Measurements from ENCODE around the gene MROH2A.
"Not testable (repeated sequence)": the region's sequence is repeated elsewhere in the genome, so short reads cannot be mapped to it uniquely, and the experiment has no call there.

The MROH2A gene, protein sequence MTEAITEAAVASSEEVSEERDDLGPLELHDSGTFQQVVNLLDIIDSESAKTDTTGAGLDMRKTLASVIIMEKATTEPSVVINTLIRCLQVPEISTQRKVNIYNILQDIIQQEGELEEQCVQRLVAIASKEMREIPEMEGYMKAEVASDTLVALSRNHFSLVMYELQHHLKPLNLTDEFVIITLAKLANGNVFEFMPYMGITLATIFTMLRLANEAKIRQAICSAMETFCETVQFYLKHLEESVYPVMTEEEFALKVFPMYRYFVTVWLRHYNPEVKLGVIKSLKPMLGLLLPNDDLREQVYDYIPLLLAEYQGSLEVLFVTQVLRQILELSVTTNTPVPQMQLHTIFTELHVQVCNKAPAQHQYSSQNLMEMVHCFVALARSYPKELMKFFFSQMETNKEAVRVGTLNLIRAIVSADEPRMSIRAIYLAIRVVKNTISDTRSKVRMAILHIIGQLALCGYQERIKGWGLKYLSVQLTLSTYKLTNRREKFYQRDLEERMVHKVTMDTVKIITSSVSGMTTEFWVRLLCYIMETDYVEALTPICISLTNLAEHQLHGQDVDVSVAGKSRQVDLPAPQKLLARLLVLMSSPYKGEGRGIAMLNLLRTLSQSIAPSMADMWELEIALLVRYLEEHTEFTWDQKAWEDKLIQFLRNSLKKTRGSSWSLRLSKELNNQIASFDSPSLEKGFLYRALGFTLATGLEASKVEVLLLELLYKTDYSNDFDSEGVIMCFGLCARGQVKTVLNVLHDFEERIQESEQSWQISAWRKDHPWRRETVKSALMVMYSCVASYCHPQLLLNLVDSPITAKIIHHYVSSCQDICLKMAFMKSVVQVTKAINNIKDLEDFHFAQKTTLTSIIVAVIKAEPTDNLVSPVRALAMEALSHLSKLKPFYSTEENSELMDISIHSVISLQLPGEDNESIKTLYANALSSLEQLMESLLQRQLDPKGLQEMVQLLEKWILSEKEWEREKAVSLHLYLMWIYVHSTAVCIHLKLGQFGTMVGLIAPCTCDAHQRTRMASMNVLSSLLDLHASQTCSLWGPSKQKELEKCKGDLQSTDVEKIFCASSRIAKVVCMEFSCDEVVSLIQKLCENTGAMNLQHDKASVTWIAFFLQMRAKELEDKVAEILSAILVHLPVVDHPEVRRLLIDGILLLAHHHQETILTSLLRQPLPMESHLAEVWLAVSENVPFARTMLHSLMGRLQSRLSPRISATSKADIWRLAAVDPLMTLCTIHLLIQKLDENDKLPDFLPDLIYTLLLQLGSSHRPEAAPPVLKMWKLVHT (N-terminal part only)

DNA sequence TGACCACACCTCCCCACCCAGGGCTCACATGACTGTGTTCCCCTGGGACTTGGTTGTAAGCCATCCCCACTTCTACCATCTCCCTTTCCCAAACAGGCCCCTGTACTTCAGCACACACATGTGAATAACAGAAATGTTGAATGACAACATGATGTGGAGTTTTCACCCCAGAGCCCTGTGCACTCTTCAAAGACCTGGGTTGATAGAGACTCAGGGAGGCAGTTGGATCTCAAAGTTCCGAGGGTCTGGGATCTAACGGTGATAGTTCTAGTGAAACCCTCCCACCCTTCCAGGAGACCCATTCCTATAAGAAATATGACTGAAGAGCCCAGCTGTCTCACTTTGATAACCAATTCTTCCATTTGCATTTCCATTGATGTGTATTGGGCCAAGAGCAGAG lies at the start of gene MROH2A:
TSS of gene MROH2A (plus strand) at position 301 of the 400 bp plus-strand sequence. CDS start 1,029 bp downstream, outside the sequence.
- no peak for DNase-seq

DNA sequence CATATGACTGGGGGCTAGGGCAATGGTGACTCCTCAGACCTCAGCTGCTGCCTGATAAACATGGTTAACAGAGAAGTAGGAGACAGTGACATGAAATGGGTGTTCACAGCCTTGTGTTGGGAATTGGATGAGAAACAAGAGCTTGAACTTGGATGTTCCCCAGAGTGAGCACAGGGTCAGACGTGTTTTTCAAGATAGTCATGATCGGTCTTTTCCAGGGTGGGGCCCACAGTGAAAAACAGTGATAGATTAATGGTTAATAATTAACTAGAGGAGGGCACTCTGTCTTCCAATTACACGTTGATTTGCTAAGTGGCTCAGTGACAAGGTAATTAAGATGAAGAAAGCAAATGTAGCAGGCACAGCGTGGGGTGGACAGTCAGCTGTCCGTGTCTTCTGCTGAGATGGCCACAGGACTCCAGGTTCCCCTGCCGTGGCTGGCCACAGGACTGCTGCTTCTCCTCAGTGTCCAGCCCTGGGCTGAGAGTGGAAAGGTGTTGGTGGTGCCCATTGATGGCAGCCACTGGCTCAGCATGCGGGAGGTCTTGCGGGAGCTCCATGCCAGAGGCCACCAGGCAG lies 49.3 kb upstream of the MROH2A start, which contains the start of gene UGT1A3:
TSS of gene UGT1A3 (plus strand) at position 320 of the 579 bp plus-strand sequence. CDS start at position 405, 85 bp downstream.
- no peak for DNase-seq

DNA sequence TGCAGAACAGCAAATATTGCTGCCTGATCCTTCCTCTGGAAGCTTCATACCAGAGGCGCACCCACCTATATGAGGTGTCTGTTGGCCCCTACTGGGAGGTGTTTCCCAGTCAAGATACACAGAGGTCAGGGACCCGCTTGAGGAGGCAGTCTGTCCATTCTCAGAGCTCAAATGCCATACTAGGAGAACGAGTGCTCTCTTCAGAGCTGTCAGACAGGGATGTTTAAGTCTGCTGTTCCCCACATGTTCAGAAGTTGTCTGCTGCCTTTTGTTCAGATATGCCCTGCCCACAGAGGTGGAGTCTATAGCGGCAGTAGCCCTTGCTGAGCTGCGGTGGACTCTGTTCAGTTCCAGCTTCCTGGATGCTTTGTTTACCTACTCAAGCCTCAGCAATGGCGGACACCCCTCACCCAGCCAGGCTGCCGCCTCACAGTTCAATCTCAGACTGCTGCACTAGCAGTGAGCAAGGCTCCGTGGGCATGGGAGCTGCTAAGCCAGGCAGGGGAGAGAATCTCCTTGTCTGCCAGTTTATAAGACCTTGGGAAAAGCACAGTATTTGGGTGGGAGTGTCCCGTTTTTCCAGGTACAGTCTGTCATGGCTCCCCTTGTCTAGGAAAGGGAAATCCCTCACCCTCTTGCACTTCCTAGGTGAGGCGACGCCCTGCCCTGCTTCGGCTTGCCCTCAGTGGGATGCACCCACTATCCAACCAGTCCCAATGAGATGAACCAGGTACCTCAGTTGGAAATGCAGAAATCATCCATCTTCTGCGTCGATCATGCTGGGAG lies 41.1 kb upstream of the MROH2A start:
- not testable (repeated sequence) for DNase-seq

DNA sequence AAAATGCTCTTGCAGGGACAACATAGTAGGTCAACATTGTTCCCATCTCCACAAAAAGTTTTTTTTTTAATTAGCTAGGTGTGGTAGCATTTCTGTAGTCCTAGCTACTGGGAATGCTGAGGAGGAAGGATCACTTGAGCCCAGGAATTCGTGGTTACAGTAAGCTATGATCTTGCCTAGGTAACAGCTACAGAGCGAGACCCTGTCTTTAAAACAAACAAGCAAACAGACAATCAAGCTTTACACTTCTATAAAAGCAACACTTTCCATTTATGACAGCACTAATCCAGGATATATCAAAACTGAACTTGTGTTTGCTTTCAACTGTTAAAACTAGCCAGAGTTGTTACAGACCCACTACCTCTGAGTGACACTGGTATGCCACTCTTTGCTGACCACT lies 37.3 kb upstream of the MROH2A start:
- DNase-seq, result no peak

DNA sequence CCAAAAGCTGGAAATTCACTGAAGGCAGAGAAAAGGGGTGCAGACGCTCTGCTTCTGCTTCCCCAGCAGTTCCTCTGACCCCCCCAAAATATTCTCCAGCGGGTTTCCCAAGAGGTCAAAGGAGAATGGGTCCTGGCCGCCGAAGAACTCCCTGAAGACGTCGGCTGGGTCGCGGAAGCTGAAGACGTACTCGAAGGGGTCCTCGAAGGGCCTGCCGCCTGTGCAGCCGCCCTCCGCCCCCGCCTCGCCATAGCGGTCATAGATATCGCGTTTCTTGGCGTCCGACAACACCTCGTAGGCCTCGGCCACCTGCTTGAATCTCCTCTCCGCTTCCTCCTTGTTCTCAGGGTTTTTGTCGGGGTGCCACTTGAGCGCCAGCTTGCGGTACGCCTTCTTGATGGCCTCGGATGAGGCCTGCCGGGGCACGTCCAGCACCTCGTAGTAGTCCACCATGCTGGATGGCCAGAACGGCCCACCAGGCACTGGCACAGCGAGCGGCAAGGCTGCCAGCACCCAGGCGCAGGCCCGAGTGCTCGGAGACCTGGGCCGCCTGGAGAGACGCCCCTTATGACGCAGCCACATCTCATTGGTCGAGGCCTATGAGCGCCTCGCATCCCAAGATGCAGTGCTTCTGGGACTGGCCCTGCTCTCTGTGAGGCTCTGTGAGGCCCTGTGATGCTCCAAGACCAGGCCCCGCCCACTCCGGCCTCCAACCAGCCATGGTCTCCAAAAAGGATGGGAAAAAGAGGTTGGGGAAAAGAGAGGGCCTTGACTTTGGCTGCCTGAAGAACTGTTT lies 34.5 kb upstream of the MROH2A start:
- no peak for DNase-seq

DNA sequence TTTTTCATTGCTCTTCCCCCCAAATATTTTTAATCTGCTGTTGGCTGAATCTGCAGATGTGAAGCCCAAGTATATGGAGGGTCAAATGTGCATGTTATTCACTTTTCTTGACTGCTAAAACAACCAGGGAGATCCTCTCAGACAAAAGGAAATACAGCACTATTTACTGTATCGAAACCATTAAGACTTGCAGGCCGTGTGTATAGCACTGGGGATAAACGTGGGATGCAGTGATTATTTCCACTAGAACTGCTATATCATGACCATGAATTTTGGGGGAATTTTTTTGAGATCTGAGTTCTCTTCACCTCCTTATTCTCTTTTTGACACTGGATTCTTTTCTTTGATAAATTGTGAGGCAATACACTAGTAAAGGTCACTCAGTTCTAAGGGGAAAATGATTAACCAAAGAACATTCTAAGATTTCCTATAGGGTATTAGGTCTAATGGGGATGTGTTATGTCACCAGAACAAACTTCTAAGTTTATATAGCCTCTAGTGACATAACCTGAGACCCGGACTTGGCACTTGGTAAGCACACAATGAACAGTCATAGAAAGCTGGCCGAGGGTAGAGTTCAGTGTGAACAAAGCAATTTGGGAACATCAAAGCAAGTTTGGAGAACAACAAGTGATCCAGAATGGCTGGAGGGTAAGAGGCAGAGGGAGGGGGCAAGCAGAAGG lies 32.9 kb upstream of the MROH2A start:
- no peak for DNase-seq

DNA sequence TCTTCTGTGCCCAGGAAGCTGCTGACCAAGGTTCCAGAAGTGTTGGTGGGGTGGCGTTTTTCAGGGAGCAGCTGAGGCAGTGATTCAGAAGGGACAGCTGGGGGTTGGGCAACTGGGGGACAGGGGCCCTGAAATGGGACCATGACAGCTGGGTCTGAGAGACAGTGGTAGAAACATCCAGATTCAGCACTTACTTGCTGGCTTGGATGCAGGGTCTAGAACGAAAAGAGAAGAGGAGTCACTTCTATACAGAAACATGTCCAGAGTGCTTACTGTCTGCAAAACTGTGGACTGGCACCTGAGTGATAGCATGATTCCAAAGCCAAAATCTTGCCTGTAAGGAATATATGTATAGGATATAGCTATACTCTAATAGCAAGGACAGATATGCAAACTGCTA lies 32.3 kb upstream of the MROH2A start:
- not testable (repeated sequence) for DNase-seq

DNA sequence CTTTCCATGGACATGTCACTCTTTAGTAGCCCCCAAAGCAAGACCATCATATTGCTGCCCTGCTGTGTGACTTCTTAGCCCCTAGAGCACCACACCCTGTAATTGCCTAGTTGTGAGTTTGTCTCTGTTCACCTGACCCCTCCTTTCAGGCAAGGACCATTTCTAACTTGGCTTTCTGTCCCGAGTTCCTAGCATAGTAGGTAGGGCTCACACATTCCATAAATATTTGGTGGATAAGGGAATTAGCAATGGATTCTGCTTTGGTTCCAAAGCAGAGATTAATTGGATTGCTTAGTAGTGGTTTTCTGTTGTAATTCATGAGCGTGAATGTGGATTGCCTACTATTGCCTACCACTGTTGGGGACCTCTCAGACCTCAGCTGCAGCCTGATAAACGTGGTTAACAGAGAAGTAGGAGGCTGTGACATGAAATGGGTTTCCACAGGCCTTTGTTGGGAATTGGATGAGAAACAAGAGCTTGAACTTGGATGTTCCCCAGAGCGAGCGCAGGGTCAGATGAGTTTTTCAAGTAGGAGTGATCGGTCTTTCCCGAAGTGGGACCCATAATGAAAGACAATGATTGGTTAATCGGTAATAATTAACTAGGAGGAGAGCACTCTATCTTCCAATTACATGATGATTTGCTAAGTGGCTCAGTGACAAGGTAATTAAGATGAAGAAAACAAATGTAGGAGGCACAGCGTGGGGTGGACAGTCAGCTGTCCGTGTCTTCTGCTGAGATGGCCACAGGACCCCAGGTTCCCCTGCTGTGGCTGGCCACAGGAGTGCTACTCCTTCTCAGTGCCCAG lies 31.5 kb upstream of the MROH2A start:
- no peak for DNase-seq

DNA sequence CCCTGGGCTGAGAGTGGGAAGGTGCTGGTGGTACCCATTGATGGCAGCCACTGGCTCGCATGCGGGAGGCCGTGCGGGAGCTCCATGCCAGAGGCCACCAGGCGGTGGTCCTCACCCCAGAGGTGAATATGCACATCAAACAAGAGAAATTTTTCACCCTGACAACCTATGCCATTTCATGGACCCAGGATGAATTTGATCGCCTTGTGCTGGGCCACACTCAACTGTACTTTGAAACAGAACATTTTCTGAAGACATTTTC lies 30.9 kb upstream of the MROH2A start:
- DNase-seq, result no peak

DNA sequence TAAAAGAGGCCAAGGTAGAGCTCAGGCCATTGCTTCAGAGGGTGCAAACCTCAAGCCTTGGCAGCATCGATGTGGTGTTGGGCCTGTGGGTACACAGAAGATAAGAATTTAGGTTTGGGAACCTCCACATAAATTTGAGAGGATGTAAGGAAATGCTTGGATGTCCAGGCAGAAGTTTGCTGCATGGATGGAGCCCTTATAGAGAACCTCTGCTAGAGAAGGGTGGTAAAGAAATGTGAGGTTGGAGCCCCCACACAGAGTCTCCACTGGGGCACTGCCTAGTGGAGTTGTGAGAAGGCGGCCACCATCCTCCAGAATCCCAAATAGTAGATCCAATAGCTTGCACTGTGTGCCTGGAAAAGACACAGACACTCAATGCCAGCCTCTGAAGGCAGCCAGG lies 27.4 kb upstream of the MROH2A start:
- not testable (repeated sequence) for DNase-seq

DNA sequence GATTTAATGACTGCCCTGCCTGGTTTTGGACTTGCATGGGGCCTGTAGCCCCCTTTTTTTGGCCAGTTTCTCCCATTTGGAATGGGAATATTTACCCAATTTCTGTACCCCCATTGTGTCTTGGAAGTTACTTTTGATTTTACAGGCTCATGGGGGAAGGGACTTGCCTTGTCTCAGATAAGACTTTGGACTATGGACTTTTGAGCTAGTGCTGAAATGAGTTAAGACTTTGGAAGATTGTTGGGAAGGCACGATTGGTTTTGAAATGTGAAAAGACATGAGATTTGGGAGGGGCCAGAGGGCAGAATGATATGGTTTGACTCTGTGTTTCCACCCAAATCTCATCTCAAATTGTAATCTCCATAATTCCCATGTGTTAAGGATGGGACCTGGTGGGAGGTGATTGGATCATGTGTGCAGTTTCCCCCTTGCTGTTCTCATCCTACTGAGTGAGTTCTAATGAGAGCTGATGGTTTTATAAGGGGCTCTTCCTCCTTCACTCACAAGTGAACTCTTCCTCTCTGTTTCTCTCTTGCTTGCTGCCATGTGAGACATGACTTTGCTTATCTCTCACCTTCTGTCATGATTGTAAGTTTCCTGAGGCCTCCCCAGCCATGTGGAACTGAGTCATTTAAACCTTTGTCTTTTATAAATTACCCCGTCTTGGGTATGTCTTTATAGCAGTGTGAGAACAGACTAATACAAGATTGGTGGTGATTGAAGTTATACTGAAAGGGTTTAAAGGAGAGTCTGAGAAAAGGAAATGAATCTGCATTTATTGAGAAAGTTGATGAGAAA lies 26.7 kb upstream of the MROH2A start:
- not testable (repeated sequence) for DNase-seq

DNA sequence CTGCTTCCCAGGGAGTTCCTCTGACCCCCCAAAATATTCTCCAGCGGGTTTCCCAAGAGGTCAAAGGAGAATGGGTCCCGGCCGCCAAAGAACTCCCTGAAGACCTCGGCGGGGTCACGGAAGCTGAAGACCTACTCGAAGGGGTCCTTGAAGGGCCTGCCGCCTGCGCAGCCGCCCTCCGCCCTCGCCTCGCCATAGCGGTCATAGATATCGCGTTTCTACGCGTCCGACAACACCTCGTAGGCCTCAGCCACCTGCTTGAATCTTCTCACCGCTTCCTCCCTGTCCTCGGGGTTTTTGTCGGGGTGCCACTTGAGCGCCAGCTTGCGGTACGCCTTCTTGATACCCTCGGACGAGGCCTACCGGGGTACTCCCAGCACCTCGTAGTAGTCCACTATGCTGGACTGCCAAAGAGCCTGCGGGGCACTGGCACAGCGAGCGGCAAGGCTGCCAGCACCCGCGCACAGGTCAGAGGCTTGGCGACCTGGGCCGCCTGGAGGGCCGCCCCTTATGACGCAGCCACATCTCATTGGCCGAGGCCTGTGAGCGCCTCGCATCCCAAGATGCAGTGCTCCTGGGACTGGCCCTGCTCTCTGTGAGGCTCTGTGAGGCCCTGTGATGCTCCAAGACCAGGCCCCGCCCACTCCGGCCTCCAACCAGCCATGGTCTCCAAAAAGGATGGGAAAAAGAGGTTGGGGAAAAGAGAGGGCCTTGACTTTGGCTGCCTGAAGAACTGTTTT lies 23.1 kb upstream of the MROH2A start:
- DNase-seq, result no peak

DNA sequence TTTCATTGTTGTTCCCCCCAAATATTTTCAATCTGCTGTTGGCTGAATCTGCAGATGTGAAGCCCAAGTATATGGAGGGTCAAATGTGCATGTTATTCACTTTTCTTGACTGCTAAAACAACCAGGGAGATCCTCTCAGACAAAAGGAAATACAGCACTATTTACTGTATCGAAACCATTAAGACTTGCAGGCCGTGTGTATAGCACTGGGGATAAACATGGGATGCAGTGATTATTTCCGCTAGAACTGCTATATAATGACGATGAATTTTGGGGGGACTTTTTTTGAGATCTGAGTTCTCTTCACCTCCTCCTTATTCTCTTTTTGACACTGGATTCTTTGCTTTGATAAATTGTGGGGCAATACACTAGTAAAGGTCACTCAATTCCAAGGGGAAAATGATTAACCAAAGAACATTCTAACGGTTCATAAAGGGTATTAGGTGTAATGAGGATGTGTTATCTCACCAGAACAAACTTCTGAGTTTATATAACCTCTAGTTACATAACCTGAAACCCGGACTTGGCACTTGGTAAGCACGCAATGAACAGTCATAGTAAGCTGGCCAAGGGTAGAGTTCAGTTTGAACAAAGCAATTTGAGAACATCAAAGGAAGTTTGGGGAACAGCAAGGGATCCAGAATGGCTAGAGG lies 21.6 kb upstream of the MROH2A start:
- no peak for DNase-seq

DNA sequence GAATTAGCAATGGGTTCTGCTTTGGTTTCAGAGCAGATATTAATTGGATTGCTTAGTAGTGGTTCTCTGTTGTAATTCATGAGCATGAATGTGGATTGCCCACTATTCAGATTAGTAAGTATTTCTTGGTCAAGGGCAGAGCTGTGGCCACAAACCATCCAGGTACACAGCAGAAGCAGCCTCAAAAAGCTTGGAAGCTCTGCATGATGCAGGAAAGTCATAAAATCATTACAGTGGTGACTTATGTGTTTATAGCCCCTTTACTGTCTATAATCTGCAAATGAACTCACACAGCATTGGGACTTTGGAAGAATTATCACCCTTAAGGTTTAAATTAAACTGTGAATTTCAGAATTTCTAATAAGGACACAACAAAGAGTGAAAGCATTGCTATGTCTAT lies 20.0 kb upstream of the MROH2A start:
- DNase-seq, result no peak

DNA sequence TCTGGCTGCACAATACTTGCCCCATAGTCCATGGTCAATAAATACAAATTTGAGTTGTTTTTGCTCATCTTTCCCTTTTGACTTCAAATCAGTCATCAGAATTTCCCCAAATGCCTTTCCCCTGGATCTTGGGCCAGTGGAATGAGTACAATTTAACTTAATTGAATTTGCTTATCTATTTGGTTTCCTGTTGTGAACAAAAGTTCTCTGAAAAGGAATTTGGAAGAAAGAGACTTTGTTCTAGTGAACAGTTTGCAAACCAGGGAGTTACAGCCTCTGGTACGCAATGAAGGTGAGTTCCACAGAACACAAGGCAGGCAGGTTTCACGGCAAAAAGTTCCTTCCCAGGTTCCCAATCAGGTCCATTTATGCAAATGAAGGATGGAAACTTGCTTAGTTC lies 19.3 kb upstream of the MROH2A start:
- DNase-seq, result no peak

DNA sequence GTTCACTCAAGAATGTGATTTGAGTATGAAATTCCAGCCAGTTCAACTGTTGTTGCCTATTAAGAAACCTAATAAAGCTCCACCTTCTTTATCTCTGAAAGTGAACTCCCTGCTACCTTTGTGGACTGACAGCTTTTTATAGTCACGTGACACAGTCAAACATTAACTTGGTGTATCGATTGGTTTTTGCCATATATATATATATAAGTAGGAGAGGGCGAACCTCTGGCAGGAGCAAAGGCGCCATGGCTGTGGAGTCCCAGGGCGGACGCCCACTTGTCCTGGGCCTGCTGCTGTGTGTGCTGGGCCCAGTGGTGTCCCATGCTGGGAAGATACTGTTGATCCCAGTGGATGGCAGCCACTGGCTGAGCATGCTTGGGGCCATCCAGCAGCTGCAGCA lies 18.1 kb upstream of the MROH2A start, which contains the start of gene UGT1A1:
TSS of gene UGT1A1 (plus strand) at position 228 of the 400 bp plus-strand sequence. CDS start at position 246, 18 bp downstream.
- DNase-seq, result no peak

DNA sequence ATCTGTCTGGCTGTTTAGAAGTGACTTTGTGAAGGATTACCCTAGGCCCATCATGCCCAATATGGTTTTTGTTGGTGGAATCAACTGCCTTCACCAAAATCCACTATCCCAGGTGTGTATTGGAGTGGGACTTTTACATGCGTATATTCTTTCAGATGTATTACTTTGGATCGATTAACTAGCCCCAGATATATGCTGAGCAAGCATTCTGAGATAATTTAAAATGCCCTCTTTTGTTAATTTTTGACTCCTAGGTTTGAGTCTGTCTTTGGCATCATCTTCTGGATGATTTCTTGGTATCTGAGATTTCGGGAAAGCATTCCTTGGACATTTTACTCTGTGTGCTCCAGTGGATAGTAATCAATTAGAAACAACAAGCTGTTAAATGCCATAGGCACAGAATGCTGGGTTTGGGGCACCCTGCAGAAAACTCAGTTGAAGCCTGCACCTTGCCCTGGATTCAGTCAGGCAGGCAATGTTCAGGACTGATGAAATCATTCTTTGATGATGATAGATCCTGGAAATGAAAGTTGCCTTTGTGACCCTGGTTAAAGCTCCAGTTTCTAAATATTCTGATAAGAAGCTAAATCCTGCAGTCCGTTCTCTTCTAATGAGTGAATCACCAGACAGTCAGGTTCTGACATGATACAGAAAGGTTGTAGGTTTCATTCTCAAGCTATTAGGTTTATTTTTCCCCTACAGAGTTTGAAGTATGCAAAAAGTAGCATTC lies 16.9 kb upstream of the MROH2A start:
- DNase-seq, result no peak

All from NCI-H1436 treated with DMSO at 0.1 percent for 48 hours (cell line).